Testis (tissue), 3 donors: ENCODE data around the gene TNFRSF13B. TPM values are rescaled to one million over a fixed set of nuclear protein-coding genes. Genes with fewer than 3 reads are reported as not detected.

Experiments used
- DNase-seq: peaks from one replicate; pipeline ENCODE4 v3.0.0-alpha.2; 2019
- H3K27ac ChIP-seq, 2 donors: fragments of 200-600 bp; sonication (generic); one replicate each; pipeline ENCODE4 v1.5.1; 2019
- H3K27me3 ChIP-seq: fragments of 200-600 bp; sonication (generic); one replicate; pipeline ENCODE4 v1.5.1; 2019
- H3K36me3 ChIP-seq: fragments of 200-600 bp; sonication (generic); one replicate; pipeline ENCODE4 v1.5.1; 2017; ENCODE audit warnings: low read depth; ENCODE audit errors: missing control alignments
- H3K4me1 ChIP-seq: fragments of 200-600 bp; sonication (generic); one replicate; pipeline ENCODE4 v1.5.1; 2019
- H3K4me3 ChIP-seq, 2 donors: fragments of 200-600 bp; sonication (generic); one replicate each; pipeline ENCODE4 v1.5.1; 2017 to 2019
- H3K9me3 ChIP-seq: fragments of 200-600 bp; sonication (generic); one replicate; pipeline ENCODE4 v1.5.1; 2017
- POLR2A ChIP-seq: fragments of 450-650 bp; IDR thresholded peaks from one replicate; pipeline ENCODE4 v1.6.1; 2017; ENCODE audit warnings: antibody characterized with exemption, mild to moderate bottlenecking, moderate library complexity
- WGBS, 2 donors: methylation state at CpG; one replicate each; pipeline ENCODE4 v1.1.5; 2018; 5-methylcytosine and 5-hydroxymethylcytosine counted together
- intact Hi-C: fragments of 100-400 bp; cut with DNase I; formaldehyde crosslinking; loops from one replicate; pipeline ENCODE4 v1.15.1; 2023; ENCODE audit warnings: low total_unique reads
- polyA plus RNA-seq: library from polyadenylated mRNA; stranded (reverse); fragments of 350-450 nt; fragmentation: Illumina TruSeq; extraction: RNeasy Lipid Tissue Mini Kit (QIAGEN cat#74804); gene quantifications from one replicate; pipeline ENCODE4 v1.2.3, GENCODE V29; 2014; ENCODE audit warnings: low read depth, low replicate concordance; ENCODE audit not compliant: insufficient read depth
- total RNA-seq, 2 donors: library from RNA; depleted of rRNA; stranded (reverse); fragments of >200 nt; gene quantifications; one replicate each; pipeline ENCODE4 v1.2.3, GENCODE V29; 2016
- TF ChIP-seq, protein P1 (sequence below), 3 experiments: fragments of 450-650 bp in 2 of 3; fragments of 200-600 bp in 1 of 3; sonication (generic) in 1 of 3; IDR thresholded peaks; one replicate each; pipeline ENCODE4 v1.5.1; 2016 to 2019; ENCODE audit warnings: antibody characterized with exemption in 3 of 3, mild to moderate bottlenecking in 2 of 3, moderate library complexity in 1 of 3

TNFRSF13B gene
- total and polyA plus RNA-seq, 3 donors from 2014 or later, result 0.59 TPM; not detected in 2

DNA sequence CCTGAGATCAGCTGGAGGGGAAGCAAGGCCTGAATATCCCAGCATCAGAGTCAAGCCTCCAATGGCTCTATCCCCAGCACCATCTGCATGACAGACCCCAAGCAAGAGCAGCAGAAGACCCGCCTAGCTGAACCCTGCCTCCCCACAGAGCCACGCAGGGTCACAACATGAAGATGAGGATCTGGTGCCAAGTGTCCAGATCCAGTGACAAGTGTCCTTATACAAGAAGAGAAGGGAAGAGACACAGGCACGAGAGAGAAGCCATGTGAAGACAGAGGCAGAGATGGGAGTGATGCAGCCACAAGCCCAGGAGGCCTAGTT is 28.9 kb downstream of the TNFRSF13B start:
- no peaks in the 10 kb centered on the region for H3K27me3 ChIP-seq
- TF ChIP-seq, protein P1, sequence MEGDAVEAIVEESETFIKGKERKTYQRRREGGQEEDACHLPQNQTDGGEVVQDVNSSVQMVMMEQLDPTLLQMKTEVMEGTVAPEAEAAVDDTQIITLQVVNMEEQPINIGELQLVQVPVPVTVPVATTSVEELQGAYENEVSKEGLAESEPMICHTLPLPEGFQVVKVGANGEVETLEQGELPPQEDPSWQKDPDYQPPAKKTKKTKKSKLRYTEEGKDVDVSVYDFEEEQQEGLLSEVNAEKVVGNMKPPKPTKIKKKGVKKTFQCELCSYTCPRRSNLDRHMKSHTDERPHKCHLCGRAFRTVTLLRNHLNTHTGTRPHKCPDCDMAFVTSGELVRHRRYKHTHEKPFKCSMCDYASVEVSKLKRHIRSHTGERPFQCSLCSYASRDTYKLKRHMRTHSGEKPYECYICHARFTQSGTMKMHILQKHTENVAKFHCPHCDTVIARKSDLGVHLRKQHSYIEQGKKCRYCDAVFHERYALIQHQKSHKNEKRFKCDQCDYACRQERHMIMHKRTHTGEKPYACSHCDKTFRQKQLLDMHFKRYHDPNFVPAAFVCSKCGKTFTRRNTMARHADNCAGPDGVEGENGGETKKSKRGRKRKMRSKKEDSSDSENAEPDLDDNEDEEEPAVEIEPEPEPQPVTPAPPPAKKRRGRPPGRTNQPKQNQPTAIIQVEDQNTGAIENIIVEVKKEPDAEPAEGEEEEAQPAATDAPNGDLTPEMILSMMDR (IDR thresholded peaks at IDR 0.05), result no peak
- no peak for TF ChIP-seq POLR2A
- no peaks in the 10 kb centered on the region for H3K9me3 ChIP-seq
- intact Hi-C loops, result no loop called here
- no peaks in the 10 kb centered on the region for H3K36me3 ChIP-seq
- no peaks in the 10 kb centered on the region for H3K4me1 ChIP-seq
- WGBS, 2 donors, result 94 to 95% methylated on average over 3 of the region's 3 CpGs
- no peak for DNase-seq
- H3K4me3 ChIP-seq, result no peak overlapping the region
- no peak overlapping the region for H3K27ac ChIP-seq

DNA sequence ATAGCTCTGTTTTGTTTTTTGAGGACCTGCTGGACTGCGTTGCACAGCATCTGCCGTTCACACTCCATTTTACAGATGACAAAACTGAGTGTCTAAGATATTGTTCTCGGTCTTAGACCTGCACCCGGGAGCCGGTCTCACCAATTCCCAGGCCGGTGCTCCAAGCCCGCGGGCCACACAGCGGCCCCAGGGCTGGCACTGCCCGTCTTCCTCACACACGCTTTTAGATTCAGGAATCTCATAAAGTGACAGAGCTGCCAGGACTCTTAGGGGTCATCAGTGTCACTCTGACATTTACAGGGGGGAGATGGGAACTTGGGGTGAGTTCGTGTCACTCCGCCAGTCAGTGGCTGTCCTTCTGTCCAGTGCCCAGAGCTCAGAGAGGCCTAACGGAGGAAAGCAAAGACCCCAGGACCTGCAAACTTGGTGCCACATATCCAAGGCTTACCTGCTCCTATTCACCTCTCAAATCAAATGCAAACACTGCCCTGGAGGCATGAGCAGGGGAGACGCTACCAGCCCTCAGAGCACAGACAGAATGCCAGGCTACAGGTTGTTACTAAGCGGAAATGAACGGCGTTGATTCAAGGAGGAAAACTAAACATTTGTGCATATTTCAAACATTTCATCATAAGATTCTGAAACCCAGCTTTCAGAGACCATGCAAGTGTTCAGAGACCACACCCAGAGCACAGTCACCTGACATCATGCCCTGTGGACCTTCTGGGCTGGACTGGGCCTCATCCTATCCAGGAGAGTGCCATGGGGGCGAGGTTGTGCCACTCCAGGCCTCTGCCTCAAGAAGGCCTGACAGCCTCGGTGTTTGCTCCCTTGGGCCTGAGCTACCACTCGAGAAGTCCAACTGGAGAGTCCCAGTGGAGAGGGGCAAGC is 29.5 kb downstream of the TNFRSF13B start:
- no peak for TF ChIP-seq POLR2A
- TF ChIP-seq, protein P1 (IDR thresholded peaks at IDR 0.05), result no peak
- H3K9me3 ChIP-seq, result no peaks in the 10 kb centered on the region
- WGBS, 2 donors, result 93 to 95% methylated on average over 19 to 21 of the region's 21 CpGs
- H3K27me3 ChIP-seq, result no peaks in the 10 kb centered on the region
- H3K4me3 ChIP-seq, result no peak overlapping the region
- no peaks in the 10 kb centered on the region for H3K36me3 ChIP-seq
- intact Hi-C loops, result no loop called here
- no peak overlapping the region for H3K27ac ChIP-seq
- H3K4me1 ChIP-seq, result no peaks in the 10 kb centered on the region
- no peak for DNase-seq

DNA sequence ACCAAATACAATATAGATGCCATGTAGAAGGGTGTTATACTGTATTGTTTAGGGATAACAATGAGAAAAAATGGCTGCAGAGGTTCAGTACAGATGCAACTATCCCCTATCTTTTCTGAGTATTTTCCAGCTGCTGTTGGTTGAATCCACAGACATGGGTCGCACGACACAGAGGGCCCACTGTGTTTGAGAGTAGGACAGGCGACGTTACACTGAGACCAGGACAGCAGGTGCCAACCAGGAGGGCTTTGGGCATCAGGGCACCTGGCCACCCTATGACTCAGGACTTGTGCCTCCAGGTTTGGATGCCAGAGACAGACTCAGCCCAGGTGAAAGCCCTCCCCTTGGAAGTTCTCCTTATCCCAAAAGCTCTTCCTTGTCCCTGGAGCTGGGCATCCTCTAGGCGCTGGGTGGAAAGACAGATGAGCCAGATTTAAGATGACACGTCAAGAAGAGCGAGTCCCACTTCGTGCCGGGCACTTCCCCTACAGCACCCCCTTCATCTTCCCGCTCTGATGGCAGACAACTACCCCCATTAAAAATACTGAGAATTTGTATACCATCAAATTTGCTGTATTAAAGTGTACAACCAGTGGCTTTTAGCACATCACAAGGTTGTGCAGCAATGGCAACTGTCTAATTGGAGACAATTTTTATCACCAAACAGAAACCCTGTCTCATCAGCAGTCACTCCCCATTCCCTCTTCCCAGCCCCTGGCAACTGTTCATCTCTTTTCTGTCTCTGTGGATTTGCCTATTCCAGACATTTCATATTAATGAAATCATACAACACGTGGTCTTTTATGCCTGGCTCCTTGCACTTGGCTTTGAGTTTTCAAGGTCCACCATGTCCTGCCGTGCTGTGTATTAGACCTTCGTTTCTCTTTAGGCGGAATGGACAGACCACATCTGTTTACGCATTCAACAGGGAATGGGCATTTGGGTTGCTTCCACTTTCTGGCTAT is 30.6 kb downstream of the TNFRSF13B start:
- H3K4me3 ChIP-seq, result no peak overlapping the region
- H3K27ac ChIP-seq, result no peak overlapping the region
- intact Hi-C loops, result no loop called here
- H3K36me3 ChIP-seq, result no peaks in the 10 kb centered on the region
- DNase-seq, result peak; percentile 6
- no peaks in the 10 kb centered on the region for H3K9me3 ChIP-seq
- WGBS, 2 donors, result 83 to 86% methylated on average over 15 of the region's 15 CpGs
- no peaks in the 10 kb centered on the region for H3K27me3 ChIP-seq
- TF ChIP-seq POLR2A, result no peak
- TF ChIP-seq, protein P1 (IDR thresholded peaks at IDR 0.05), result no peak
- H3K4me1 ChIP-seq, result no peaks in the 10 kb centered on the region

DNA sequence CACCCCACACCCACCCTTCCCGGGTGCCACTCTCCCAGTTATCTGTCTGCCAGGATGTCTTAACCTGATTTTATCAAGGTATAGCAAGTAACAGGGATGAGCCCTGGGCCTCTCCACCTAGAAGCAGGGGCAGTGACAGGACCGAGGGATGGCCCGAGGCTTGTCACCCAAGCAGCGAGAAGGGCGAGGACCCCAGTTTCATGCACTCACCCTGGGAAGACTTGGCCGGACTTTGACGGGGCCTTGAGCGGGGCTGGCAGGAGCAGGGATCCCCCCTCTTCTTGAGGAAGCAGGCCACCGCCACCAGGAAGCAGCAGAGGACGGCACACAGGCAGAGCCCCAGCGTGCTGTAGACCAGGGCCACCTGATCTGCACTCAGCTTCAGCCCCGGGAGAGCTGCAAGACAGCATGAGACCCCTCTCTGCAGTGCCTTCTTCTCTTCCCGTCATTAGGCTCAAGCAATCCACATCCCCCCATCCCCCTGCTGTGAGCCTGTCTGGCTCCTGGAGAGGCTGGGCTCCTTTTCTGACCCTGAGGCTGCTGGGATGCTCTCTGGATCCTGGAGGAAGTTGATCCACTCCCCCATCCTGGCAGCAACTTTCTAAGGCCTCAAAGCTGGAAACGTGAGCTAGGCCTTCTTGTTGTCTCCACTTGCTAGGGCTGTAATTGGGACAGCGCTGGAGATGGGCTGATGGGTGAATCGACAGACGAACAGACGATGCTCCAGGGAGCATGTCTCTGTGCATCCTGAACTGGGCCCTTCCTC is 31.6 kb downstream of the TNFRSF13B start:
- DNase-seq, result no peak
- intact Hi-C loops, result no loop called here
- Histone ChIP-seq H3K4me3 (no peak overlapping the region), H3K36me3 (no peaks in the 10 kb centered on the region), H3K9me3 (no peaks in the 10 kb centered on the region), H3K27ac (no peak overlapping the region), H3K4me1 (no peaks in the 10 kb centered on the region), H3K27me3 (no peaks in the 10 kb centered on the region)
- TF ChIP-seq, protein P1 (IDR thresholded peaks at IDR 0.05), result no peak
- no peak for TF ChIP-seq POLR2A
- 69 to 88% methylated on average over 11 to 18 of the region's 18 CpGs for WGBS, 2 donors
